Measurements from ENCODE around the gene ARHGAP24. TPM values are rescaled to one million over a fixed set of nuclear protein-coding genes. Genes with fewer than 3 reads are reported as not detected.

ARHGAP24 gene
- polyA plus RNA-seq, 2 of the 4 experiments (the other 2 are of a cell fraction) = 1.7 to 12.1 TPM

GRCh38 chr4:85744950-85745349, 270.0 kb downstream of the ARHGAP24 start:
- TF ChIP-seq JUNB (IDR thresholded peaks at IDR 0.05) = no peak
- no peak for TF ChIP-seq RFX5 (IDR thresholded peaks at IDR 0.05)
- no peak for TF ChIP-seq FOSL2 (IDR thresholded peaks at IDR 0.05)
- TF ChIP-seq FOSL2 (CRISPR knock-in tag; IDR thresholded peaks at IDR 0.05) = peak; percentile 28; the same call in 1 of the 2 replicates
- TF ChIP-seq, protein P1, sequence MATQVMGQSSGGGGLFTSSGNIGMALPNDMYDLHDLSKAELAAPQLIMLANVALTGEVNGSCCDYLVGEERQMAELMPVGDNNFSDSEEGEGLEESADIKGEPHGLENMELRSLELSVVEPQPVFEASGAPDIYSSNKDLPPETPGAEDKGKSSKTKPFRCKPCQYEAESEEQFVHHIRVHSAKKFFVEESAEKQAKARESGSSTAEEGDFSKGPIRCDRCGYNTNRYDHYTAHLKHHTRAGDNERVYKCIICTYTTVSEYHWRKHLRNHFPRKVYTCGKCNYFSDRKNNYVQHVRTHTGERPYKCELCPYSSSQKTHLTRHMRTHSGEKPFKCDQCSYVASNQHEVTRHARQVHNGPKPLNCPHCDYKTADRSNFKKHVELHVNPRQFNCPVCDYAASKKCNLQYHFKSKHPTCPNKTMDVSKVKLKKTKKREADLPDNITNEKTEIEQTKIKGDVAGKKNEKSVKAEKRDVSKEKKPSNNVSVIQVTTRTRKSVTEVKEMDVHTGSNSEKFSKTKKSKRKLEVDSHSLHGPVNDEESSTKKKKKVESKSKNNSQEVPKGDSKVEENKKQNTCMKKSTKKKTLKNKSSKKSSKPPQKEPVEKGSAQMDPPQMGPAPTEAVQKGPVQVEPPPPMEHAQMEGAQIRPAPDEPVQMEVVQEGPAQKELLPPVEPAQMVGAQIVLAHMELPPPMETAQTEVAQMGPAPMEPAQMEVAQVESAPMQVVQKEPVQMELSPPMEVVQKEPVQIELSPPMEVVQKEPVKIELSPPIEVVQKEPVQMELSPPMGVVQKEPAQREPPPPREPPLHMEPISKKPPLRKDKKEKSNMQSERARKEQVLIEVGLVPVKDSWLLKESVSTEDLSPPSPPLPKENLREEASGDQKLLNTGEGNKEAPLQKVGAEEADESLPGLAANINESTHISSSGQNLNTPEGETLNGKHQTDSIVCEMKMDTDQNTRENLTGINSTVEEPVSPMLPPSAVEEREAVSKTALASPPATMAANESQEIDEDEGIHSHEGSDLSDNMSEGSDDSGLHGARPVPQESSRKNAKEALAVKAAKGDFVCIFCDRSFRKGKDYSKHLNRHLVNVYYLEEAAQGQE (IDR thresholded peaks at IDR 0.05) = no peak
- Histone ChIP-seq H3K4me1 (peaks cover 45% of the 10 kb centered on the region), H3K4me3 (no peak overlapping the region), H3K9me3 (no peaks in the 10 kb centered on the region), H3K4me2 (peak overlapping the region; percentile 45; the same call in 2 of the 3 replicates), H3K27ac (no peak overlapping the region)
- 53% methylated on average over 6 of the region's 6 CpGs for WGBS (ENCODE audit: missing lambda C conversion rate)
- no peak for ATAC-seq
- ChIA-PET POLR2A (no interaction called here), CTCF (interaction anchor here (2.0 kb wide), 1 partner anchor 661 kb away, joined by 8 read pairs; no protein-coding TSS in a partner anchor)
- FAIRE-seq = no peak
- no peak for DNase-seq (ENCODE audit: low read depth in 1 of 2, low spot score in 1 of 2)

GRCh38 chr4:85745939-85746338, 271.0 kb downstream of the ARHGAP24 start:
- H3K9me3 ChIP-seq = no peaks in the 10 kb centered on the region
- H3K4me3 ChIP-seq = no peak overlapping the region
- 0 out of 3 replicates have a peak overlapping the region, but pooled peaks have one; percentile 12 for H3K4me2 ChIP-seq
- ChIA-PET POLR2A (no interaction called here), CTCF (interaction anchor here (3.5 kb wide), 1 partner anchor 51 kb away, joined by 10 read pairs; no protein-coding TSS in a partner anchor)
- DNase-seq (ENCODE audit: low read depth in 1 of 2, low spot score in 1 of 2) = no peak
- H3K27ac ChIP-seq = peak overlapping the region in 1 of 2 experiments; percentile 29; a peak in 2 of 6 replicates
- WGBS (ENCODE audit: missing lambda C conversion rate) = 48% methylated on average over 3 of the region's 3 CpGs
- peaks cover 36% of the 10 kb centered on the region for H3K4me1 ChIP-seq
- TF ChIP-seq POLR2AphosphoS2 (conservative IDR thresholded peaks at IDR 0.05; ENCODE audit: low read length) = no peak
- TF ChIP-seq GATA3 (IDR thresholded peaks at IDR 0.05; ENCODE audit: borderline replicate concordance) = no peak
- no peak for ATAC-seq
- FAIRE-seq = no peak

DNA sequence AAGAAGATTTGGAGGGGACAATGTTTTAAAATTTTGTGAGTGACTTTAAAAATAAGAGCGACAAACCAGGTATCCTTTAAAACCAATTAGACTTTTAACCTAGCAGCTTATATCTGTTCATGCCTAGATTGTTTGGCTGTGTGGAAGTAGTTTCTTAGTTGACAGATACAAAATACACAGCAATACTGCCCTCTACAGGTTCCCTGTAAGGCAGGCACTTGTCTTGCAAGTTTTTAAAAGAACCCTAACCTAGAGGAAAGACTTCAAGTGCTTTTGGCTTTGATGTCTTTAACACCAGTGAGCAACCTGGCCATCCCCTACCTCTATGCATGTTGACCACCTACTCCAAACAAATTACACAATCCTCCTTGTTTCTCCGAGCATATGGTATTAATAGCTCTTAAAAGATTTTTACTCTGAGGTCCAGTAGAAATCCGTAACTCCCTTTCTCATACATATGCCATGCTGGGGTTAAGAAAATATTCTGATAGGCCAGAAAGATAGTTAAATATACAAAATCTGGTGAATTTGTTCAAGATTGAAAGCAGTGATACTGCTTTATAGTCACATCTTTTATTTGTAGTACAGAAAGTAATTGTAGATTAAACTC, 273.0 kb downstream of the ARHGAP24 start:
- DNase-seq (ENCODE audit: low read depth in 1 of 2, low spot score in 1 of 2) (peak; percentile 7 to 80), FAIRE-seq (no peak), ATAC-seq (peak; percentile 24 to 84; a peak in 3 of 6 replicates)
- Histone ChIP-seq H3K4me3 (no peak overlapping the region), H3K9me3 (no peaks in the 10 kb centered on the region), H3K4me2 (no peak overlapping the region), H3K27ac (no peak overlapping the region), H3K4me1 (peaks cover 22% of the 10 kb centered on the region)
- TF ChIP-seq SMC3 (IDR thresholded peaks at IDR 0.05) = peak; percentile 84
- TF ChIP-seq CBX8 (IDR thresholded peaks at IDR 0.05) = no peak
- peak; percentile 87 to 88 for TF ChIP-seq RAD21 (conservative IDR thresholded peaks at IDR 0.05 in 1 of 2, IDR thresholded peaks at IDR 0.05 in 1 of 2)
- TF ChIP-seq NPAS2 (CRISPR knock-in tag; IDR thresholded peaks at IDR 0.05; ENCODE audit: borderline replicate concordance) = no peak
- TF ChIP-seq MAX (IDR thresholded peaks at IDR 0.05) = no peak
- TF ChIP-seq, protein P2, sequence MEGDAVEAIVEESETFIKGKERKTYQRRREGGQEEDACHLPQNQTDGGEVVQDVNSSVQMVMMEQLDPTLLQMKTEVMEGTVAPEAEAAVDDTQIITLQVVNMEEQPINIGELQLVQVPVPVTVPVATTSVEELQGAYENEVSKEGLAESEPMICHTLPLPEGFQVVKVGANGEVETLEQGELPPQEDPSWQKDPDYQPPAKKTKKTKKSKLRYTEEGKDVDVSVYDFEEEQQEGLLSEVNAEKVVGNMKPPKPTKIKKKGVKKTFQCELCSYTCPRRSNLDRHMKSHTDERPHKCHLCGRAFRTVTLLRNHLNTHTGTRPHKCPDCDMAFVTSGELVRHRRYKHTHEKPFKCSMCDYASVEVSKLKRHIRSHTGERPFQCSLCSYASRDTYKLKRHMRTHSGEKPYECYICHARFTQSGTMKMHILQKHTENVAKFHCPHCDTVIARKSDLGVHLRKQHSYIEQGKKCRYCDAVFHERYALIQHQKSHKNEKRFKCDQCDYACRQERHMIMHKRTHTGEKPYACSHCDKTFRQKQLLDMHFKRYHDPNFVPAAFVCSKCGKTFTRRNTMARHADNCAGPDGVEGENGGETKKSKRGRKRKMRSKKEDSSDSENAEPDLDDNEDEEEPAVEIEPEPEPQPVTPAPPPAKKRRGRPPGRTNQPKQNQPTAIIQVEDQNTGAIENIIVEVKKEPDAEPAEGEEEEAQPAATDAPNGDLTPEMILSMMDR (IDR thresholded peaks at IDR 0.05) = peak; percentile 77
- TF ChIP-seq JUNB (IDR thresholded peaks at IDR 0.05) = no peak
- TF ChIP-seq, protein P1 (IDR thresholded peaks at IDR 0.05) = no peak
- TF ChIP-seq, protein P3, sequence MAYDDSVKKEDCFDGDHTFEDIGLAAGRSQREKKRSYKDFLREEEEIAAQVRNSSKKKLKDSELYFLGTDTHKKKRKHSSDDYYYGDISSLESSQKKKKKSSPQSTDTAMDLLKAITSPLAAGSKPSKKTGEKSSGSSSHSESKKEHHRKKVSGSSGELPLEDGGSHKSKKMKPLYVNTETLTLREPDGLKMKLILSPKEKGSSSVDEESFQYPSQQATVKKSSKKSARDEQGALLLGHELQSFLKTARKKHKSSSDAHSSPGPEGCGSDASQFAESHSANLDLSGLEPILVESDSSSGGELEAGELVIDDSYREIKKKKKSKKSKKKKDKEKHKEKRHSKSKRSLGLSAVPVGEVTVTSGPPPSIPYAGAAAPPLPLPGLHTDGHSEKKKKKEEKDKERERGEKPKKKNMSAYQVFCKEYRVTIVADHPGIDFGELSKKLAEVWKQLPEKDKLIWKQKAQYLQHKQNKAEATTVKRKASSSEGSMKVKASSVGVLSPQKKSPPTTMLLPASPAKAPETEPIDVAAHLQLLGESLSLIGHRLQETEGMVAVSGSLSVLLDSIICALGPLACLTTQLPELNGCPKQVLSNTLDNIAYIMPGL (CRISPR knock-in tag; IDR thresholded peaks at IDR 0.05; ENCODE audit: borderline replicate concordance) = no peak
- ChIA-PET CTCF (interaction anchor here (0.6 to 3.5 kb wide), 31 partner anchors 8 to 669 kb away, joined by 3 to 20 read pairs (median 3); no protein-coding TSS in a partner anchor), POLR2A (interaction anchor here (1.5 kb wide), 1 partner anchor 273 kb away, joined by 4 read pairs; the partner anchor contains the start of gene ARHGAP24)
- WGBS (ENCODE audit: missing lambda C conversion rate) = 33% methylated on average over 3 of the region's 3 CpGs

Data from A549 (cell line).